Fibroblast of skin of scalp (primary cell): ENCODE measurements around the gene PVALEF.

ENCODE experiments used
- DNase-seq: peaks from one replicate; pipeline ENCODE4 v3.0.0-alpha.2; 2013

The PVALEF gene

GRCh38 chr17:81183807-81184206 lies 18.5 kb downstream of the PVALEF start:
- DNase-seq: no peak

GRCh38 chr17:81184555-81184954 lies 19.2 kb downstream of the PVALEF start:
- DNase-seq: no peak

- no peak for DNase-seq
These were observed 20.9 kb downstream of the PVALEF start for GRCh38 chr17:81186203-81186602.

GRCh38 chr17:81187120-81187519 lies 21.8 kb downstream of the PVALEF start:
- no peak for DNase-seq

- DNase-seq: no peak
These were observed 22.5 kb downstream of the PVALEF start for GRCh38 chr17:81187586-81188490.

- DNase-seq: no peak
These were observed 23.2 kb downstream of the PVALEF start for GRCh38 chr17:81188491-81188840.

GRCh38 chr17:81189016-81189415 lies 23.7 kb downstream of the PVALEF start:
- no peak for DNase-seq

- no peak for DNase-seq
These were observed 24.6 kb downstream of the PVALEF start for GRCh38 chr17:81189670-81190530.

- DNase-seq: no peak
These were observed 25.3 kb downstream of the PVALEF start for GRCh38 chr17:81190591-81190990.

GRCh38 chr17:81191116-81191515 lies 25.8 kb downstream of the PVALEF start:
- no peak for DNase-seq

- DNase-seq: no peak
These were observed 26.3 kb downstream of the PVALEF start for GRCh38 chr17:81191646-81192045.

GRCh38 chr17:81192386-81193050 lies 27.2 kb downstream of the PVALEF start:
- no peak for DNase-seq

- DNase-seq: no peak
These were observed 27.7 kb downstream of the PVALEF start for GRCh38 chr17:81193051-81193410.

GRCh38 chr17:81193470-81194224 lies 28.3 kb downstream of the PVALEF start:
- DNase-seq: no peak

- no peak for DNase-seq
These were observed 29.0 kb downstream of the PVALEF start for GRCh38 chr17:81194225-81194760.

GRCh38 chr17:81194941-81195901 lies 29.9 kb downstream of the PVALEF start:
- DNase-seq: no peak

- no peak for DNase-seq
These were observed 30.7 kb downstream of the PVALEF start for GRCh38 chr17:81195941-81196495.

GRCh38 chr17:81196505-81197408 lies 31.4 kb downstream of the PVALEF start:
- no peak for DNase-seq

GRCh38 chr17:81197409-81197795 lies 32.1 kb downstream of the PVALEF start:
- DNase-seq: no peak
